Stomach (tissue), 4 donors: ENCODE measurements around the gene TRIM60.

Experiments
- POLR2A ChIP-seq, 4 donors: fragments of 450-650 bp; IDR thresholded peaks; one replicate each; pipeline ENCODE4 v1.6.1; 2016; ENCODE audit warnings: antibody characterized with exemption in 4 of 4, control low read depth in 2 of 4, mild to moderate bottlenecking in 1 of 4, moderate library complexity in 1 of 4
- TF ChIP-seq, protein P1 (sequence below), 7 experiments: fragments of 450-650 bp in 4 of 7; fragments of 200-600 bp in 3 of 7; sonication (generic) in 3 of 7; IDR thresholded peaks; one replicate each; pipeline ENCODE4 v1.5.1; 2016 to 2019; ENCODE audit warnings: antibody characterized with exemption in 7 of 7, control low read depth in 2 of 7, mild to moderate bottlenecking in 1 of 7

DNA sequence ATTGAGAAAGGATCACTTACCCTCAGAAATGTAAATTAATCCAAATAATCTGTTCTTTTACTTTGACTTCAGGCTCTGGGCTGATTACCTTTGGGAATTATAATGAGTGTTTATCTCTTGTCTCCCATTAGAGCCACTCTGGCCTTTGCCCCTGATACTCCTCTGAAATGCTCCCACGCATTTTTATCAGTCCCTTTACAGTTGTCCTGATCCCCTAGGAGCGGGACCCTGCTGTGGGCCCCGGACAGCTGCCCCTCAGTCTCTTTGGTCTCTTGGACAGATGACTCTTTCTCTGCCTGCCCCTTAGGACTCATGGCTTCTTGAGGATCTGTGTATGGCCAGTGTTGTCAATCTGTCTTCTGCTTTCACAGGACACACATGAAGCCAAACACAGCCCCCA is 20.8 kb downstream of the TRIM60 start:
- TF ChIP-seq, protein P1, sequence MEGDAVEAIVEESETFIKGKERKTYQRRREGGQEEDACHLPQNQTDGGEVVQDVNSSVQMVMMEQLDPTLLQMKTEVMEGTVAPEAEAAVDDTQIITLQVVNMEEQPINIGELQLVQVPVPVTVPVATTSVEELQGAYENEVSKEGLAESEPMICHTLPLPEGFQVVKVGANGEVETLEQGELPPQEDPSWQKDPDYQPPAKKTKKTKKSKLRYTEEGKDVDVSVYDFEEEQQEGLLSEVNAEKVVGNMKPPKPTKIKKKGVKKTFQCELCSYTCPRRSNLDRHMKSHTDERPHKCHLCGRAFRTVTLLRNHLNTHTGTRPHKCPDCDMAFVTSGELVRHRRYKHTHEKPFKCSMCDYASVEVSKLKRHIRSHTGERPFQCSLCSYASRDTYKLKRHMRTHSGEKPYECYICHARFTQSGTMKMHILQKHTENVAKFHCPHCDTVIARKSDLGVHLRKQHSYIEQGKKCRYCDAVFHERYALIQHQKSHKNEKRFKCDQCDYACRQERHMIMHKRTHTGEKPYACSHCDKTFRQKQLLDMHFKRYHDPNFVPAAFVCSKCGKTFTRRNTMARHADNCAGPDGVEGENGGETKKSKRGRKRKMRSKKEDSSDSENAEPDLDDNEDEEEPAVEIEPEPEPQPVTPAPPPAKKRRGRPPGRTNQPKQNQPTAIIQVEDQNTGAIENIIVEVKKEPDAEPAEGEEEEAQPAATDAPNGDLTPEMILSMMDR (IDR thresholded peaks at IDR 0.05): no peak
- no peak for TF ChIP-seq POLR2A (IDR thresholded peaks at IDR 0.05)
